ENCODE results near the gene PTPRK. TPM values are rescaled to one million over a fixed set of nuclear protein-coding genes. Genes with fewer than 3 reads are reported as not detected.

Gene PTPRK
- total and polyA plus RNA-seq, 2 donors (not counting 1 experiment from before 2014, with no cell fraction given), result 16.2 to 18.7 TPM

GRCh38 chr6:128290221-128290620, 230.2 kb downstream of the PTPRK start:
- H3K27ac Mint-ChIP-seq, result no peak overlapping the region
- ChIA-PET CTCF (no interaction called here), POLR2A (no interaction called here)
- no peaks in the 10 kb centered on the region for H3K27me3 ChIP-seq (replicated peaks in 1 of 4; ENCODE audit: control extremely low read depth in 1 of 4, control insufficient read depth in 3 of 4, insufficient read depth in 4 of 4, low read length in 3 of 4)
- no peak overlapping the region for H3K4me2 ChIP-seq (replicated peaks; ENCODE audit: low read depth, low read length, poor library complexity, severe bottlenecking)
- H4K20me1 ChIP-seq (ENCODE audit: control insufficient read depth, insufficient read depth, low read length, poor library complexity, severe bottlenecking), result no peaks in the 10 kb centered on the region
- H3K36me3 ChIP-seq (replicated peaks in 1 of 2; ENCODE audit: control extremely low read depth in 1 of 2, control insufficient read depth in 1 of 2, extremely low read depth in 1 of 2, insufficient read depth in 2 of 2, low read length in 1 of 2), result no peaks in the 10 kb centered on the region
- no peaks in the 10 kb centered on the region for H3K27me3 Mint-ChIP-seq
- intact Hi-C loops (cut with micrococcal nuclease), result no loop called here
- H3K79me2 ChIP-seq (ENCODE audit: control insufficient read depth, insufficient read depth, low read length), result no peaks in the 10 kb centered on the region
- H2AFZ ChIP-seq (ENCODE audit: insufficient read depth, low read depth, low read length, poor library complexity, severe bottlenecking), result no peak overlapping the region
- DNase-seq (no peak), ATAC-seq (ENCODE audit: low read depth) (no peak)
- no peak overlapping the region for H3K4me3 ChIP-seq (ENCODE audit: control extremely low read depth in 1 of 5, extremely low read depth in 1 of 5, insufficient read depth in 1 of 5, low read depth in 2 of 5, low read length in 4 of 5)
- H3K4me1 ChIP-seq (ENCODE audit: control insufficient read depth in 2 of 2, insufficient read depth in 2 of 2, low read length in 2 of 2), result no peaks in the 10 kb centered on the region
- no peaks in the 10 kb centered on the region for H3K9me3 Mint-ChIP-seq (ENCODE audit: insufficient read depth)
- no peaks in the 10 kb centered on the region for H3K9me3 ChIP-seq (ENCODE audit: control extremely low read depth in 1 of 3, control insufficient read depth in 2 of 3, insufficient read depth in 1 of 3, low read length in 2 of 3)
- TF ChIP-seq CTCF (IDR thresholded peaks at IDR 0.05), result no peak
- no peak for TF ChIP-seq EZH2 (IDR thresholded peaks at IDR 0.05; ENCODE audit: borderline replicate concordance, insufficient read depth, low read depth, low read length, poor library complexity, severe bottlenecking)
- no peak overlapping the region for H3K27ac ChIP-seq (ENCODE audit: low read length in 2 of 2)
- 33% methylated on average over 1 of the region's 2 CpGs for WGBS (ENCODE audit: insufficient coverage)
- no peak overlapping the region for H3K9ac ChIP-seq (ENCODE audit: low read length)
- no peaks in the 10 kb centered on the region for H3K4me1 Mint-ChIP-seq
- H3K4me3 Mint-ChIP-seq, result no peak overlapping the region

GRCh38 chr6:128284128-128284527, 236.3 kb downstream of the PTPRK start:
- H3K4me3 Mint-ChIP-seq, result no peak overlapping the region
- ChIA-PET CTCF (no interaction called here), POLR2A (no interaction called here)
- no peak for TF ChIP-seq CTCF (IDR thresholded peaks at IDR 0.05)
- no peak for TF ChIP-seq EZH2 (IDR thresholded peaks at IDR 0.05; ENCODE audit: borderline replicate concordance, insufficient read depth, low read depth, low read length, poor library complexity, severe bottlenecking)
- Histone ChIP-seq H3K79me2 (ENCODE audit: control insufficient read depth, insufficient read depth, low read length) (no peaks in the 10 kb centered on the region), H3K27ac (ENCODE audit: low read length in 2 of 2) (no peak overlapping the region), H3K4me1 (ENCODE audit: control insufficient read depth in 2 of 2, insufficient read depth in 2 of 2, low read length in 2 of 2) (peaks cover 0 to 7% of the 10 kb centered on the region in 2 donors), H3K9ac (ENCODE audit: low read length) (no peak overlapping the region), H3K4me2 (replicated peaks; ENCODE audit: low read depth, low read length, poor library complexity, severe bottlenecking) (no peak overlapping the region), H3K9me3 (ENCODE audit: control extremely low read depth in 1 of 3, control insufficient read depth in 2 of 3, insufficient read depth in 1 of 3, low read length in 2 of 3) (no peaks in the 10 kb centered on the region), H2AFZ (ENCODE audit: insufficient read depth, low read depth, low read length, poor library complexity, severe bottlenecking) (peak overlapping the region; percentile 11), H4K20me1 (ENCODE audit: control insufficient read depth, insufficient read depth, low read length, poor library complexity, severe bottlenecking) (no peaks in the 10 kb centered on the region), H3K4me3 (ENCODE audit: control extremely low read depth in 1 of 5, extremely low read depth in 1 of 5, insufficient read depth in 1 of 5, low read depth in 2 of 5, low read length in 4 of 5) (no peak overlapping the region), H3K27me3 (replicated peaks in 1 of 4; ENCODE audit: control extremely low read depth in 1 of 4, control insufficient read depth in 3 of 4, insufficient read depth in 4 of 4, low read length in 3 of 4) (no peaks in the 10 kb centered on the region), H3K36me3 (replicated peaks in 1 of 2; ENCODE audit: control extremely low read depth in 1 of 2, control insufficient read depth in 1 of 2, extremely low read depth in 1 of 2, insufficient read depth in 2 of 2, low read length in 1 of 2) (no peaks in the 10 kb centered on the region)
- intact Hi-C loops (cut with micrococcal nuclease), result no loop called here
- DNase-seq (no peak), ATAC-seq (ENCODE audit: low read depth) (no peak)
- H3K27me3 Mint-ChIP-seq, result no peaks in the 10 kb centered on the region
- no peaks in the 10 kb centered on the region for H3K9me3 Mint-ChIP-seq (ENCODE audit: insufficient read depth)
- no peak overlapping the region for H3K27ac Mint-ChIP-seq
- WGBS (ENCODE audit: insufficient coverage), result no CpG with 5 or more reads among the region's 1 CpG
- H3K4me1 Mint-ChIP-seq, result peaks cover 6% of the 10 kb centered on the region
